Esophagus muscularis mucosa (tissue), 4 donors: ENCODE data around the gene ZC3H15.

Source experiments
- EP300 ChIP-seq: sonication (generic); formaldehyde crosslinking; IDR thresholded peaks from one replicate; pipeline ENCODE4 v1.6.1; 2017; ENCODE audit warnings: antibody characterized with exemption
- POLR2A ChIP-seq: fragments of 450-650 bp; IDR thresholded peaks from one replicate; pipeline ENCODE4 v1.6.1; 2017; ENCODE audit warnings: antibody characterized with exemption, moderate library complexity, mild to moderate bottlenecking, low read depth
- POLR2AphosphoS5 ChIP-seq, 2 donors: sonication (generic); formaldehyde crosslinking; IDR thresholded peaks; one replicate each; pipeline ENCODE4 v1.6.1; 2017; ENCODE audit warnings: antibody characterized with exemption in 2 of 2
- TF ChIP-seq, protein P1 (sequence below), 3 experiments: fragments of 200-600 bp in 2 of 3; fragments of 450-650 bp in 1 of 3; sonication (generic) in 2 of 3; IDR thresholded peaks; one replicate each; pipeline ENCODE4 v1.5.1; 2017 to 2019; ENCODE audit warnings: antibody characterized with exemption in 3 of 3, mild to moderate bottlenecking in 2 of 3, moderate library complexity in 1 of 3

DNA sequence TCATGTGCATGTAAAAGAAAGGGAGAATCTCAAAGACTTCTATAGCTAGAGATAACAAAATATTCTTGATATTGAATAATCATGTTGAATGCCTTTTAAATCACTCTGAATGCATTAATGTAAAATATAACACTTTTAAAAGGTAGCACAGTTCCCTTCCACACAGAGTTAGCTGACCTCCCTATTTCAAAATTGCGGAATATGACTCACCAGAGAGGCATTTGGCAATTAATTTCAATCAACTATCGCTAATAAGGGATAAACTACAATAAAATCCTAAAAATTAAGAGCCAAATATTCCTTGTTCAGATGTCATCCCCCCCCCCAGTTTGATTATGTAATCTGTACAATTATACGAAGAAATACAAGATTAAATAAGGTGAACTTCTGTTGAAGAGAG lies 29.3 kb downstream of the ZC3H15 start:
- TF ChIP-seq EP300 = no peak
- TF ChIP-seq, protein P1, sequence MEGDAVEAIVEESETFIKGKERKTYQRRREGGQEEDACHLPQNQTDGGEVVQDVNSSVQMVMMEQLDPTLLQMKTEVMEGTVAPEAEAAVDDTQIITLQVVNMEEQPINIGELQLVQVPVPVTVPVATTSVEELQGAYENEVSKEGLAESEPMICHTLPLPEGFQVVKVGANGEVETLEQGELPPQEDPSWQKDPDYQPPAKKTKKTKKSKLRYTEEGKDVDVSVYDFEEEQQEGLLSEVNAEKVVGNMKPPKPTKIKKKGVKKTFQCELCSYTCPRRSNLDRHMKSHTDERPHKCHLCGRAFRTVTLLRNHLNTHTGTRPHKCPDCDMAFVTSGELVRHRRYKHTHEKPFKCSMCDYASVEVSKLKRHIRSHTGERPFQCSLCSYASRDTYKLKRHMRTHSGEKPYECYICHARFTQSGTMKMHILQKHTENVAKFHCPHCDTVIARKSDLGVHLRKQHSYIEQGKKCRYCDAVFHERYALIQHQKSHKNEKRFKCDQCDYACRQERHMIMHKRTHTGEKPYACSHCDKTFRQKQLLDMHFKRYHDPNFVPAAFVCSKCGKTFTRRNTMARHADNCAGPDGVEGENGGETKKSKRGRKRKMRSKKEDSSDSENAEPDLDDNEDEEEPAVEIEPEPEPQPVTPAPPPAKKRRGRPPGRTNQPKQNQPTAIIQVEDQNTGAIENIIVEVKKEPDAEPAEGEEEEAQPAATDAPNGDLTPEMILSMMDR (IDR thresholded peaks at IDR 0.05) = no peak
- no peak for TF ChIP-seq POLR2AphosphoS5 (IDR thresholded peaks at IDR 0.05)
- TF ChIP-seq POLR2A = no peak
